Lung microvascular endothelial cell (primary cell): ENCODE measurements around the gene PIM1. TPM values are rescaled to one million over a fixed set of nuclear protein-coding genes. Genes with fewer than 3 reads are reported as not detected.
A peak's percentile ranks its signal among the peaks of the same experiment; 100 is the strongest.

Experiments
- DNase-seq, 2 donors: peaks; one replicate each; pipeline versions ENCODE4 v3.0.0 to v3.0.0-alpha.2; 2010; ENCODE audit warnings: low read depth in 2 of 2
- total RNA-seq: library from RNA; depleted of rRNA; stranded (reverse); fragments of >200 nt; gene quantifications from 2 replicates; pipeline ENCODE4 v1.2.1, GENCODE V29; 2014

PIM1 gene
- total RNA-seq, 1 donor from 2014 or later = 0.40 TPM

DNA sequence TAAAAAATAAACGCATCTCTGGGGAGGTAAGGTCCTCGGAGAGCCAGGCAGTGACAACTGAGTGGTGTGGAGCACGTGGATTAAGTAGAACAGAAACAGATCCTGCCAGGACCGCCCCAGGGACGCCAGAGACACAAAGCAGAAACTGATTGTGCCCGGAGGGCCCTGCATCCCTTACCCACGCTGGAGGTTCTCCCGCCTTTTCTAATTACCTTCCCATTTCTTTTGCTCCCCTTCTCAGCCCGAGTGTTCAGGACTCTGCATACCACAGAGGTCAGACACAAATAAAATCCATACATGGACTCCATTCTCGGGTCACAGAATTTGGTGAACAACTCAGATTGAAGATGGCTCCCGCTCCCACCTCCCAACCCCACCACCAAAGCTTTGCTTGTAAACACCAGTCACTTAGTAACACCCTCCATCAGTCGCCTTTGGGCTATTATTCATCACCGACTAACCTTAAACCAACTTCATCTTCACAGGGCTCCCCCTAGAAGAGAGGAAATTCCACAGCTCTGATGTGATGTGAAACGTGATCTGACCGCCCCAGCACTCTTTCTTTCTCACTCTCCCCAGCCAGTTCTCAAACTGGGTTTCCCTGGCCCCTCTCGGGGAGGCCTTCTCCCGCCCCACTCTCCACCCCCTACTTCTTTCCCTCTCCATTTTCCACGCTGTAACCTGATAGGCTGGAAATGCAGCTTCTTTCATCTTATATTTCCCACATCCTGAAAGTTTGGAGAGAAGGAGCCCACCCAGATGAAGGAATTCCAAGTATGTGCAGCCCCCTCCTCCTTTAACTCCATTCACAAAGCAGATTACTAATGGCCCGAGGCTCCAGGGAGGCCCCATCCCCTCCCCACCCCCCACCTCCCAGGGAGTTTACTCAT is 32.5 kb upstream of the PIM1 start:
- DNase-seq = peak; percentile 56 to 97

- DNase-seq = no peak
Observed at GRCh38 chr6:37138856-37139229, 31.1 kb upstream of the PIM1 start.

GRCh38 chr6:37139230-37139962 is 30.6 kb upstream of the PIM1 start:
- no peak for DNase-seq

DNA sequence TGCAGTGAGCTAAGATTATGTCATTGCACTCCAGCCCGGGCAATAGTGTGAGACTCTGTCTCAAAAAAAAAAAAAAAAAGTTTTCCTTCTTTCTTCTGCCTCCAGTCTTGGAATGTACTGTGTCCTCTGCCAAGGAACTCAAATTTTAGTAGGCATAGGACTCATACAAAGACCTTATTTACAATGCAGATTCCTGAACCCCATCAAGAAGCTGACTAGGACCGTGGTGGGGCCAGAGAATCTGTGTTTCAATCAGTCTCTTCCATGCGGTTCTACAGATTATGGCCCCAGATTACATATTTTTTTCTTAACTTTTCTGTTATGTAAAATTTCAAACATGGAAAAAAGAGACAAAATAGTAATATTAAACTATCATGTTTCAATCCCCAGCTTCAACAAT is 29.8 kb upstream of the PIM1 start:
- no peak for DNase-seq

DNA sequence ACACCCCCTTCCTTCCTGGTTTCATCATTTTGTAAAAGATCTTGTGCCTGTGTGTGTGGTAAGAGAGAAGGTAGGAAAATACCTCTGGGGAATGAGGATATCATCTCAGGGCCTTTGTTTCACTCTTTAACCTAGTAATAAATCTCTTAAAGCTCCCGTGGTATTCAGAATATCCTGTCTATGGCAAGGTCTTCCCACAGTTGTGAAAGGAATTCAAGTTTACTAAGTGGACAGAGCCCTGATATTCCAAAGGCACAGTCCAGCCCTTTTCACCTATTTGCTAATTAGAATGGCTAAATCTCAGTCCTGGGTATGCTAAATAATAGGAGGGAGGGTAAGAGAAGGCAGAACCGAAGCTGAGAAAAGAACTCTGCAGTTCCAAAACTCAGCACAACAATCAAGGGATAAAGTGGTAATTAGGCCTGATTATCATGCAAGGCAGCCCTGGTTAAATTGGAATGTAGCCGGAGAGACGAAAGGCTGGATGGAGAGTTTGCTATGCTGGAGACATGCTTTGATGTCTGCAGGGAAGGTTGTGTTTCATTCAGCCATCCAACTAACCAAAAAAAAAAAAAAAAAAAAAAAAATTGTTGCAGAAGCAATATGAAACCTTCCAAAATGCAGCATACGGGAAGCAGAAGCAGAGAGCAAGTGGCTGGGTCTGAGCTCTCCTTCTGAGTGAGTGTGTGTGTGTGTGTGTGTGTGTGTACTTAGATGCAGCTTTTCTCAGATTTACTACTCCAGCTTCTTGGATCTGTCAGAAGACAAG is 28.5 kb upstream of the PIM1 start:
- no peak for DNase-seq

- DNase-seq = no peak
Observed at GRCh38 chr6:37142050-37142614, 27.8 kb upstream of the PIM1 start.

DNA sequence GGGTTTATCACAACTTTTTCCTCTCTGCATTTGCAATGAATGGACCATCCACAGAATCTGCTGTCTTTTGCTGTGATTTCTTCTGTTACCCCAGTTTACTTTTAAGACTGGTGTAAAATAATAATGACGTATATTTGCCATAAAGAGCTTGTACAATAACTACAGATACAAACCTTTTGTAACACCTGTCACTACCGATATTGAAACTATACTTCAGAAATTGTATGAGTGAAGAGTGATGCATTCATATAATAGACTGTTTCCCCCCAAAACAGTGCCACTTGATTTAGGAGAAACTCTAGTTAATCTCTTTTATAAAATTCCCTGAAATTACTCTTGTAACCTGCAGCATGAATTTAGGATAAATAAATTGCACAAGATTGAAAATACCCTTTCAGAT is 26.4 kb upstream of the PIM1 start:
- no peak for DNase-seq

DNA sequence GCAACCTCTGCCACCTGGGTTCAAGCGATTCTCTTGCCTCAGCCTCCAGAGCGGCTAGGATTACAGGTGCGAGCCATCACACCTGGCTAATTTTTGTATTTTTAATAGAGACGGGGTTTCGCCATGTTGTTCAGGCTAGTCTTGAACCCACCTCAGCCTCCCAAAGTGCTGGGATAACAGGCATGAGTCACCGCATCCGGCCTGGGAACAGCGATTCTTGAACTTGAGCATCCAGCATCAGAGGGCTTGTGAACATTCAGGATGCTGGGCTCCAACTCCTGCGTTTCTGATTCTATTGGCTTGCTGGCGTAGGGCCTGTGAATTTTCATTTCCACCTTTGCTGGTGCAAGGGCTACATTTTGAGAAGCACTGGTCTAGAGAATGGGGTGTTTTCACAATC is 24.5 kb upstream of the PIM1 start:
- no peak for DNase-seq

- DNase-seq = no peak
Observed at GRCh38 chr6:37146735-37147157, 23.2 kb upstream of the PIM1 start.

DNA sequence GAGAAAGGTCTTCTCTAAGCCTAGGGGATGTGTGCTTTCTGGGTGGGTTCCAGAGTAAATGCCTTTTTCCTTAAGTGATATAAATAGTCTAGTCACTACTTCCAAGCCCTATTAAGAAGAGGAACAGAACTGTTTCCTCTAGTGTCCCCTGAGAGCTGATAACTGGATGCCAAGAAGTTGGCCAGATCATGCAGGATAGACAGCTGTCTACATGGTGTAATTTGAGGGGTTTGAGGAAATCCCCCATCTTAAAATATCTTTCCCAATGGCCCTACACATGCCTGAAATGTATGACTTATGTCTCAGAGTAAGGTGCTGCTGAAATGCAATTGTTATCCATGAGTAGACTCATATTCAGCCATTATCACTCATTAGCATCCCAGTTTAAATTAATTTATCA is 20.2 kb upstream of the PIM1 start:
- DNase-seq = no peak

GRCh38 chr6:37150314-37150713 is 19.6 kb upstream of the PIM1 start:
- no peak for DNase-seq

- no peak for DNase-seq
Observed at GRCh38 chr6:37155394-37156312, 14.3 kb upstream of the PIM1 start.

GRCh38 chr6:37158508-37158907 is 11.4 kb upstream of the PIM1 start:
- no peak for DNase-seq

DNA sequence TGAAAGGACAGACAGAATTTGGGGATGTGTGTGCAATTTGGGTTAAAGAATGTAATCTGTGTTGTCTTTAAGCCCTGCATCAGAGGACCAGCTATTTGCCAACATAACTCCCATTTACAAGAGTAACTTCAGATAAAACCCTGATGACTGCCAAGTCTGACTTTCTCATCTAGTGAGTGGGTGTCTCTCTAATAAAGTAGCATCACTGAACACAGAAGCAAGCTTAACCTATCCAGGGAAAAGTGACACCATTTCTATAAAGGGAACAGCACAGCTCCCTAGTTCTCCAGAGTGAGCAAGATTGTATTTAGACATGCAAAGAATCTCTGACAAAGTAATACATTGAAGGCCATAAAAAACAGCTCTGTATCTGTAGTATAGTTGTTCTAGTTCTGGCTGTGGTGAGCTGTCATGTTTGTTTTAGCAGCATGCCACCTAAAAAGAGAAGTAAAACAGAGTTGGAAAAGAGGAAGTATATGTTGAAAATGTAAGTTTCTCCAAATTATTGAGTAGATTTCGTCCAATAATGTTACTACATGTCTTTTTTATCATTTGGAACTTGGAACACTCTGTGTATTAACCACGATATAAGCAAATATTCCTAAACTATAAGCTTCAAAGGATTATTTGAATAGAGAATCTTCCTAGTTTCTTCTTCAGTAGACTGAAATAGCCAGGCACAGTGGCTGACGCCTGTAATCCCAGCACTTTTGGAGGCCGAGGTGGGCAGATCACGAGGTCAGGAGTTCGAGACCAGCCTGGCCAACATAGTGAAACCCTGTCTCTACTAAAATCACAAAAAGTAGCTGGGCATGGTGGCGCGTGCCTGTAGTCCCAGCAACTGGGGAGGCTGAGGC is 8.8 kb upstream of the PIM1 start:
- no peak for DNase-seq

- DNase-seq = no peak
Observed at GRCh38 chr6:37162740-37163139, 7.2 kb upstream of the PIM1 start.

- DNase-seq = no peak
Observed at GRCh38 chr6:37168163-37168758, 1.7 kb upstream of the PIM1 start.

DNA sequence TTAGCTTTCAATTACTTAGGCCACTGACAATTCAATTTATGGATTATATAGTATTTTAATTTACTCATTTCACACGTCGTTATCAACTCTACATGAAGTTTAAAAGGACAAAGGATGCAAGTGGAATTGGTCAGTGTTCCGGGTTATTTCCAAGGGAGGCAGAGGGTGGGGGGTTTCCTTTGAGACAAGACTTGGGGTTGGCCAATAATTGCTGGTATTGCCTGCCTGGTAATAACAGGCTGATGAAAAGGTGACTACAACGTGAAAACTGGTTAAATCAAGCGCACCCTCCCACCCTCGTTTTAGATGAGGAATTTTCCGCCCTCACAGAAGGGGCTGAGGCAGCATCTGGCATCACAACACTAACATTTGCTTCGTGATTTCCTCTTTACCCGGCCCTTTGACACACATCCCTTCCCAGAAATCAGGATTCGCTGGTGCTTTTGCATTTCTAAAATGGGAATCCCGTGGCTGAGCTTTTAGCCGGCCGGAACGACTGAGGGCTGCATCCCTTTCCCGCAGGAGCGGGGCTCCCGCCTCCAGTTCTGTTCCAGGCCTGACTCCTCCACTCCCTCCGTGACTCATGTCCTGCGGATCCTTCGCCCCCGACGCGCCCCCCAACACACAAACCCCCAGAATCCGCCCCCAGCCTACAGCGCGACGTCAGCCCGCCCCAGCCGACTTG is 999 bp upstream of the PIM1 start:
- peak; percentile 55 to 86 for DNase-seq

- peak; percentile 8 to 55 for DNase-seq
Observed at GRCh38 chr6:37170273-37171200, 585 bp downstream of the PIM1 start.
